ENCODE data around the gene GRIN2B. TPM values are rescaled to one million over a fixed set of nuclear protein-coding genes. Genes with fewer than 3 reads are reported as not detected.

GRIN2B gene
- total and polyA plus RNA-seq, 4 donors, result under 0.01 to 0.03 (median 0.01) TPM; not detected in 1

DNA sequence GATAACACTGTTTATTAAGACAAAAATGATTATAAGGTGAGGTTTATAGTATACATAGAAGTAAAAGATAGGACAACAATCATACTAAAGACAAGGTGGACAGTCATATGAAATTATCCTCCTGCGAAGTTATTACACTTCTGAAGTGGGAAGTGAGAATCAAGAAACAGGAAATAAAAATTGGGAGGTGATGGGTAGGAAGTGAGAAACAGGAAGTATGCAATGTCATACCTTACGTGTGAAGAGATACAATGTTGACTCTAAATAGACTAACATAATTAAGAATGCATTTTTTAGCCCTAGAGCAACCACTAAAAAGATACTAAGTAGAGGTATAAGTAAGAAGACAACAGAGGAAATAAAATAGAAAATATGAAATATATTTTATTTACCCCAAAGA lies 43.7 kb downstream of the GRIN2B start:
- no peaks in the 10 kb centered on the region for H3K27me3 ChIP-seq (ENCODE audit: control insufficient read depth in 4 of 4, insufficient read depth in 4 of 4, low read length in 3 of 4)
- no peak for DNase-seq (ENCODE audit: low spot score)
- WGBS, result 73% methylated on average over 2 of the region's 2 CpGs
- no peaks in the 10 kb centered on the region for H3K36me3 ChIP-seq (ENCODE audit: control insufficient read depth in 4 of 4, insufficient read depth in 3 of 4, low read depth in 1 of 4, low read length in 3 of 4)
- no peak for TF ChIP-seq RAD21 (IDR thresholded peaks at IDR 0.05)
- TF ChIP-seq, protein P1, sequence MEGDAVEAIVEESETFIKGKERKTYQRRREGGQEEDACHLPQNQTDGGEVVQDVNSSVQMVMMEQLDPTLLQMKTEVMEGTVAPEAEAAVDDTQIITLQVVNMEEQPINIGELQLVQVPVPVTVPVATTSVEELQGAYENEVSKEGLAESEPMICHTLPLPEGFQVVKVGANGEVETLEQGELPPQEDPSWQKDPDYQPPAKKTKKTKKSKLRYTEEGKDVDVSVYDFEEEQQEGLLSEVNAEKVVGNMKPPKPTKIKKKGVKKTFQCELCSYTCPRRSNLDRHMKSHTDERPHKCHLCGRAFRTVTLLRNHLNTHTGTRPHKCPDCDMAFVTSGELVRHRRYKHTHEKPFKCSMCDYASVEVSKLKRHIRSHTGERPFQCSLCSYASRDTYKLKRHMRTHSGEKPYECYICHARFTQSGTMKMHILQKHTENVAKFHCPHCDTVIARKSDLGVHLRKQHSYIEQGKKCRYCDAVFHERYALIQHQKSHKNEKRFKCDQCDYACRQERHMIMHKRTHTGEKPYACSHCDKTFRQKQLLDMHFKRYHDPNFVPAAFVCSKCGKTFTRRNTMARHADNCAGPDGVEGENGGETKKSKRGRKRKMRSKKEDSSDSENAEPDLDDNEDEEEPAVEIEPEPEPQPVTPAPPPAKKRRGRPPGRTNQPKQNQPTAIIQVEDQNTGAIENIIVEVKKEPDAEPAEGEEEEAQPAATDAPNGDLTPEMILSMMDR (IDR thresholded peaks at IDR 0.05; ENCODE audit: low read depth, low read length, missing input control), result no peak
- TF ChIP-seq, protein P2, sequence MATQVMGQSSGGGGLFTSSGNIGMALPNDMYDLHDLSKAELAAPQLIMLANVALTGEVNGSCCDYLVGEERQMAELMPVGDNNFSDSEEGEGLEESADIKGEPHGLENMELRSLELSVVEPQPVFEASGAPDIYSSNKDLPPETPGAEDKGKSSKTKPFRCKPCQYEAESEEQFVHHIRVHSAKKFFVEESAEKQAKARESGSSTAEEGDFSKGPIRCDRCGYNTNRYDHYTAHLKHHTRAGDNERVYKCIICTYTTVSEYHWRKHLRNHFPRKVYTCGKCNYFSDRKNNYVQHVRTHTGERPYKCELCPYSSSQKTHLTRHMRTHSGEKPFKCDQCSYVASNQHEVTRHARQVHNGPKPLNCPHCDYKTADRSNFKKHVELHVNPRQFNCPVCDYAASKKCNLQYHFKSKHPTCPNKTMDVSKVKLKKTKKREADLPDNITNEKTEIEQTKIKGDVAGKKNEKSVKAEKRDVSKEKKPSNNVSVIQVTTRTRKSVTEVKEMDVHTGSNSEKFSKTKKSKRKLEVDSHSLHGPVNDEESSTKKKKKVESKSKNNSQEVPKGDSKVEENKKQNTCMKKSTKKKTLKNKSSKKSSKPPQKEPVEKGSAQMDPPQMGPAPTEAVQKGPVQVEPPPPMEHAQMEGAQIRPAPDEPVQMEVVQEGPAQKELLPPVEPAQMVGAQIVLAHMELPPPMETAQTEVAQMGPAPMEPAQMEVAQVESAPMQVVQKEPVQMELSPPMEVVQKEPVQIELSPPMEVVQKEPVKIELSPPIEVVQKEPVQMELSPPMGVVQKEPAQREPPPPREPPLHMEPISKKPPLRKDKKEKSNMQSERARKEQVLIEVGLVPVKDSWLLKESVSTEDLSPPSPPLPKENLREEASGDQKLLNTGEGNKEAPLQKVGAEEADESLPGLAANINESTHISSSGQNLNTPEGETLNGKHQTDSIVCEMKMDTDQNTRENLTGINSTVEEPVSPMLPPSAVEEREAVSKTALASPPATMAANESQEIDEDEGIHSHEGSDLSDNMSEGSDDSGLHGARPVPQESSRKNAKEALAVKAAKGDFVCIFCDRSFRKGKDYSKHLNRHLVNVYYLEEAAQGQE (IDR thresholded peaks at IDR 0.05), result no peak
- TF ChIP-seq YY1 (IDR thresholded peaks at IDR 0.05), result no peak
- TF ChIP-seq SP1 (IDR thresholded peaks at IDR 0.05), result no peak
- no peak for TF ChIP-seq GABPA (IDR thresholded peaks at IDR 0.05 in 1 of 2, conservative IDR thresholded peaks at IDR 0.05 in 1 of 2)
- TF ChIP-seq EGR1 (IDR thresholded peaks at IDR 0.05; ENCODE audit: low read depth in 2 of 2), result no peak
- TF ChIP-seq, protein P3, sequence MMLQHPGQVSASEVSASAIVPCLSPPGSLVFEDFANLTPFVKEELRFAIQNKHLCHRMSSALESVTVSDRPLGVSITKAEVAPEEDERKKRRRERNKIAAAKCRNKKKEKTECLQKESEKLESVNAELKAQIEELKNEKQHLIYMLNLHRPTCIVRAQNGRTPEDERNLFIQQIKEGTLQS (IDR thresholded peaks at IDR 0.05), result no peak
- TF ChIP-seq, protein P4, sequence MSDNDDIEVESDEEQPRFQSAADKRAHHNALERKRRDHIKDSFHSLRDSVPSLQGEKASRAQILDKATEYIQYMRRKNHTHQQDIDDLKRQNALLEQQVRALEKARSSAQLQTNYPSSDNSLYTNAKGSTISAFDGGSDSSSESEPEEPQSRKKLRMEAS (IDR thresholded peaks at IDR 0.05), result no peak
- TF ChIP-seq, protein P5, sequence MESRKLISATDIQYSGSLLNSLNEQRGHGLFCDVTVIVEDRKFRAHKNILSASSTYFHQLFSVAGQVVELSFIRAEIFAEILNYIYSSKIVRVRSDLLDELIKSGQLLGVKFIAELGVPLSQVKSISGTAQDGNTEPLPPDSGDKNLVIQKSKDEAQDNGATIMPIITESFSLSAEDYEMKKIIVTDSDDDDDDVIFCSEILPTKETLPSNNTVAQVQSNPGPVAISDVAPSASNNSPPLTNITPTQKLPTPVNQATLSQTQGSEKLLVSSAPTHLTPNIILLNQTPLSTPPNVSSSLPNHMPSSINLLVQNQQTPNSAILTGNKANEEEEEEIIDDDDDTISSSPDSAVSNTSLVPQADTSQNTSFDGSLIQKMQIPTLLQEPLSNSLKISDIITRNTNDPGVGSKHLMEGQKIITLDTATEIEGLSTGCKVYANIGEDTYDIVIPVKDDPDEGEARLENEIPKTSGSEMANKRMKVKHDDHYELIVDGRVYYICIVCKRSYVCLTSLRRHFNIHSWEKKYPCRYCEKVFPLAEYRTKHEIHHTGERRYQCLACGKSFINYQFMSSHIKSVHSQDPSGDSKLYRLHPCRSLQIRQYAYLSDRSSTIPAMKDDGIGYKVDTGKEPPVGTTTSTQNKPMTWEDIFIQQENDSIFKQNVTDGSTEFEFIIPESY (IDR thresholded peaks at IDR 0.05), result no peak
- TF ChIP-seq RXRA (IDR thresholded peaks at IDR 0.05), result no peak
- no peak for TF ChIP-seq TAF1 (conservative IDR thresholded peaks at IDR 0.05)
- no peak for TF ChIP-seq NR2F2 (IDR thresholded peaks at IDR 0.05)
- no peak overlapping the region for H3K4me3 ChIP-seq (ENCODE audit: low read depth in 1 of 3, low read length in 3 of 3)
- H3K27ac ChIP-seq (ENCODE audit: low read depth in 1 of 2, low read length in 2 of 2), result no peak overlapping the region
- peaks cover 0 to 3% (median 0%) of the 10 kb centered on the region in 4 donors for H3K9me3 ChIP-seq (ENCODE audit: control insufficient read depth in 4 of 4, low read length in 3 of 4)
- peaks cover 0 to 9% (median under 1%) of the 10 kb centered on the region in 4 donors for H3K4me1 ChIP-seq (ENCODE audit: control insufficient read depth in 4 of 4, insufficient read depth in 4 of 4, low read length in 3 of 4)
- no peak overlapping the region for H3K9ac ChIP-seq (ENCODE audit: low read depth in 1 of 2, low read length in 2 of 2)

DNA sequence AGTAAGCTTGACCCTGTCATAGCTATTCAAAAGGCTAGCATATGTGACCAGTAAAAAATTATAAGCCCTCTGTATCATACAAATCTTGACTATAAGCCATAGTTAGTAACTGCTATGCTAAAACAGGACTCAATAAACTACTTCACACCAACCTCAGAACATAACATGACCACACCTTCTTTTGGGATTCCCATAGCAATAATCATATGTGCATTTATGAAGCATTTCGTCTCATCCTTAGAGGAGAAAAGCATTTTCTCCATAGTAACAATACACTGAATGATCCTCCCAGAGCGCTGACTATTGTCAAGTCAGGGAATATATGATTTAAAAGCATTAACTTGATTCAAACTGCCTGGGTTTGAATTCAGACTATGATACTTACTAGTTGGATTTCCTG lies 46.2 kb downstream of the GRIN2B start:
- Histone ChIP-seq H3K27me3 (ENCODE audit: control insufficient read depth in 4 of 4, insufficient read depth in 4 of 4, low read length in 3 of 4) (no peaks in the 10 kb centered on the region), H3K27ac (ENCODE audit: low read depth in 1 of 2, low read length in 2 of 2) (no peak overlapping the region), H3K9me3 (ENCODE audit: control insufficient read depth in 4 of 4, low read length in 3 of 4) (peaks cover 0 to 3% (median 0%) of the 10 kb centered on the region in 4 donors), H3K36me3 (ENCODE audit: control insufficient read depth in 4 of 4, insufficient read depth in 3 of 4, low read depth in 1 of 4, low read length in 3 of 4) (no peaks in the 10 kb centered on the region), H3K4me1 (ENCODE audit: control insufficient read depth in 4 of 4, insufficient read depth in 4 of 4, low read length in 3 of 4) (no peaks in the 10 kb centered on the region), H3K9ac (ENCODE audit: low read depth in 1 of 2, low read length in 2 of 2) (no peak overlapping the region), H3K4me3 (ENCODE audit: low read depth in 1 of 3, low read length in 3 of 3) (no peak overlapping the region)
- no peak for DNase-seq (ENCODE audit: low spot score)
- WGBS, result 54% methylated on average over 2 of the region's 2 CpGs
- TF ChIP-seq NR2F2 (IDR thresholded peaks at IDR 0.05) (no peak), TAF1 (conservative IDR thresholded peaks at IDR 0.05) (no peak), FOXA2 (IDR thresholded peaks at IDR 0.05) (no peak), FOXA1 (IDR thresholded peaks at IDR 0.05) (no peak), EGR1 (IDR thresholded peaks at IDR 0.05; ENCODE audit: low read depth in 2 of 2) (no peak), RAD21 (IDR thresholded peaks at IDR 0.05) (no peak), HNF4A (conservative IDR thresholded peaks at IDR 0.05) (no peak), JUND (IDR thresholded peaks at IDR 0.05) (no peak), HNF4G (IDR thresholded peaks at IDR 0.05) (no peak), RXRA (IDR thresholded peaks at IDR 0.05) (no peak), YY1 (IDR thresholded peaks at IDR 0.05) (no peak), SP1 (IDR thresholded peaks at IDR 0.05) (no peak)
- TF ChIP-seq, protein P3 (IDR thresholded peaks at IDR 0.05), result no peak
- TF ChIP-seq, protein P5 (IDR thresholded peaks at IDR 0.05), result no peak
- TF ChIP-seq, protein P1 (IDR thresholded peaks at IDR 0.05; ENCODE audit: low read depth, low read length, missing input control), result no peak
- TF ChIP-seq, protein P4 (IDR thresholded peaks at IDR 0.05), result no peak

Data from liver (tissue), 9 donors.